SIG-M5 (cell line): ENCODE data around the gene IL6R.
"Not testable (repeated sequence)": the region's sequence is repeated elsewhere in the genome, so short reads cannot be mapped to it uniquely, and the experiment has no call there.

Experiments used
- DNase-seq: peaks from one replicate; lab custom pipeline; 2025; lab: John Stamatoyannopoulos, UW

Gene IL6R

DNA sequence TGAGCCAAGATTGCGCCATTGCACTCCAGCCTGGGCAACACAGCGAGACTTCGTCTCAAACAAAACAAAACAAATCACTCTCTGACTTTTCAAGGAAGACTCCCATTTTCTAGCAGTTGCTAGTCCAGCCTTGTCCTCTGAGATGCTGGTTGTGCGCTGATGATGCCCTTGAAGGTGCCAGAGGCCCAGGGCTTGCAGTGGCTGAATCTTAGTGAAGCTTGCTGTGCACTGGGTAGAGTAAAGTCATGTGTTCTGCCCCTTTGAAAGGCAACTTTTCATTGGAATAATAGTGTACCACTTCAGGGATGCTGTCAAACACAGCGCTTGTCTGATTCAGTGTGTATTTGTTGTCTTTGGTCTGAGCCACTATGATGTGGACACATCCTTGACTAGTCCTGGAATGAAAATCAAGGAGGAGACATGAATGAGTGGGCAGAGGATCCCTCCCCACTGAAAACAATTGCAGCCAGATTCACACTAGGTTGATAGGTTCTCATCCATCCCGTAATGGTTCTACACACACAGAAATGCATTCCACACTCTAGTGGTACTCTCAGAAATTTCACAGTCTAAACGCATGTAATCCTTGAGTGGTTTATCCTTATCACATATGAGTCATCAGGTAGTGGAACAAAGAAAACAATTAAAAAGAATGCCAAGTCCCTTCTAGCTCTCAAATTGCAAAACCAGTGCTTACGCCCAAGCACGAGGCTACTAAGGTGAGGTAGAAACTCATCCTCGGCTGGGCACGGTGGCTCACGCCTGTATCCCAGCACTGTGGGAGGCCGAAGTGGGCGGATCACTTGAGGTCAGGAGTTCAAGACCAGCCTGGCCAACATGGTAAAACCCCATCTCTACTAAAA is 79.0 kb downstream of the IL6R start:
- no peak for DNase-seq

DNA sequence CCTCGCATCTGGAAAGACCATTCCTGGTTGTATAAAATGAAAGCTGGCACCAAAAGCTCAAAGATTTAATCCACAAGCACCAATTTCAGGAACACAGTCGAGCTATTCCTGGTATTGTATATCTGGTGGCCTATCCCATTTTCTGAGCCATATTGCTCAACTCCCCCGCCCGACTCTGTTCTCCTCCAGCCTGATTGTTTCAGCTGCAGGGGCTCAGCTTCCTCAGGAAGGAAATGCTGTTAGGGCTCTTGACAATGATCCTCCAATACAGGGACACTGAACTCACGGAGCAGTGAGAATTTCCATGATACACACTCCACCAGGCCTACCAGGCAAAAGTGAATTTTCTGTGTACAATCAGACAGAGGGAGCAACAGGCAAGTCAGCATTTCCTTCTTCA is 80.0 kb downstream of the IL6R start:
- no peak for DNase-seq

DNA sequence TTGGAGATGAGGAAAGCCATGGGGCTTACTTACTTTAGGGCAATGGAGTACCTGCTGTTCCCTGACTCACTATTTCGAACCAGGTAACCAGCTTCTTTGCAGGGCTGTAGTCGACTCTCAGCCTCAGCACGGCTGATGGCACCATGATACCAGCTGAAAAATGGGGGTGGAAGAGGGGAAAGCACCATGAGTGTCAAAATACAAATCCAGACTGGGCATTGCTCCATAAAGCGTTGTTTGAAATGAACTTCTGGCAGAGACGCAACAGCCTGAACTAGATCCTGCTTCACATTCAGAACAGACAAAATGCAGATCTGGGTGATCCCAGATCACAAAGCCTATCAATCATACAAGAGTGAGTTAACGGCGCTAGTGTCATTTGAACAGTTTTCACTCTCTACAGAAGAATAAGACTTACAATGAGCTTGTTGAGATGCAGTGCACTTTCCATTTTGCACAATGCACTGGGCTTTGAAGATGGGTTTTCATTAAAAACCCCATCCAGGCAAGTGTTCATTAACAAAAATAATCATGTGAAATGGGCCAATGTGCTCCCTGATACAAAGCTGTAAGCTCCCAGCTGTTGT is 80.9 kb downstream of the IL6R start:
- no peak for DNase-seq

DNA sequence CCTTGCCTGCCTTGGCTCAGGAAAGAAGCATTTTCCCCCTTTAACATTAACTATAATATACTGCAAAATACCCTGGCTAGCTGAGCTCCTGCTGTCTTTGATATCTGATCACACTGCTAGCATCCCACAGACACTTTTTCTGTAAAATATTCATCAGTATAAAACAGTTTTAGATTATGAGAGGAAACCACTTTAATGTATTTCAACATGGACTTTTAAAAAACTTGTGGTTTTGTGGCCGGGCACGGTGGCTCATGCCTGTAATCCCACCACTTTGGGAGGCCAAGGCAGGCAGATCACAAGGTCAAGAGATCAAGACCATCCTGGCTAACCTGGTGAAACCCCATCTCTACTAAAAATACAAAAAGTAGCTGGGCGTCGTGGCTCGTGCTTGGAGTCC is 81.6 kb downstream of the IL6R start:
- not testable (repeated sequence) for DNase-seq

- DNase-seq: no peak
These were observed 83.8 kb downstream of the IL6R start for GRCh38 chr1:154488922-154489321.

DNA sequence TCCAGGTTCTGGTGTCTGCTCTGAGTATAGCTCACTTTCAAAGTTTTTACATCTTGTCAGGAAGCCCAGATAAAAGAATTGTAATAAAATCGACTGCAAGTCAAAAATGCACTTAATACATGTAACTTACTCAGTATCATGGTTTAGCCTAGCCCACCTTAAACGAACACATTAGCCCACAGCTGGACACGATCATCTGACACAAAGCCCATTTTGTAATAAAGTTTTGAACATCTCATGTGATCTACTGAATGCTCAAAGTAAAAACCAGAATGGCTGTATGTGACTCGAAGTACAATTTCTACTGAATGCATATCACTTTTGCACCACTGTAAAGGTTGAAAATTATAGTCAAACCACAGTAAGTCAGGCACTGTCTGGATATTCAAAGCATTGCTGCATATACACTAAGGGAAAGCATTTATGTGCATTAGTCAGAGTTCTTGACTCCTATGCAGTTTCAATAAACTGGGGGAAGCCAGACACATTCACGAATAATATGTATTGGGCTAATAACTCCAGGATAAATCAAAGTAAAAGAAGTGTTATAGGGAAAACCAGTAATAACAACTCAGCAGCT is 84.6 kb downstream of the IL6R start:
- DNase-seq: no peak

DNA sequence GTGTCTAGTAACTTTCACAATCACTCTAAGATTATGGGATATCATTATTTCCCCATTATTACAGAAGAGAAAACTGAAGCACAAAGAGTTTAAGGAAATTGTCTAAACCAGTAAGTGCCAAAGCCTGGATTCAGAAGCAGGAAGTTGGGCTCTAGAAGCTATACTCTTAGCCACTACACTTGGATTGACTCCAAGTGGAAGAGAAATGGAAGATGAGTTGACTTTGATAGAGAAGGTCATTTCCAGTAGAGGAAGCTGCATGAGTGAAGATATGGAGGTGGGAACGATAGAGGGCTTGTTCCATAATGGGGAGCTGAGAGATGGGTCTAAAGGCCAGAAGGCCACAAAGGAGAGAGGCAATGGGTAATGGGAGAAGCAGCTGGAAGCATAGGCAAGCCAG is 85.2 kb downstream of the IL6R start:
- no peak for DNase-seq

GRCh38 chr1:154492115-154492514 is 87.0 kb downstream of the IL6R start:
- DNase-seq: no peak

GRCh38 chr1:154493276-154493675 is 88.1 kb downstream of the IL6R start:
- no peak for DNase-seq

- DNase-seq: no peak
These were observed 90.5 kb downstream of the IL6R start for GRCh38 chr1:154495496-154496273.

DNA sequence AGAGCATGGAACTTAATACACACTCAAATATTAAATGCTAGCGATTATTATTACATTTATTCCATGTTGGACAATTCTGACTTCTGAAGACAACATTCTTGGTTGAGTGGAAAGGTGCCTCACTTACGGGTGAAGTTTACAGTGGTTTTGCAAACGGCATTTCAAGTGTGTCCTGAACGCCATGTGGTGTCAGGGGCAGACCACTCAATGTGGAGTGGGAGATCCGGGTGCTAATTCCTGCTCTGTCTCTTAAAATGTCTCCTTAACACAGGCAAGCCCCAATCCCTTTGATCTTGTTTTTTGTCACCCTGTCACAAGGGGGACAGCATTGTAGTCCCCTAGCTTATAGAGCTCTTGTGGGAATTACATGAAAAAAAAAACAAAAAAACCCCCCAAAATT is 91.2 kb downstream of the IL6R start:
- DNase-seq: no peak

GRCh38 chr1:154497026-154497806 is 92.1 kb downstream of the IL6R start:
- no peak for DNase-seq

DNA sequence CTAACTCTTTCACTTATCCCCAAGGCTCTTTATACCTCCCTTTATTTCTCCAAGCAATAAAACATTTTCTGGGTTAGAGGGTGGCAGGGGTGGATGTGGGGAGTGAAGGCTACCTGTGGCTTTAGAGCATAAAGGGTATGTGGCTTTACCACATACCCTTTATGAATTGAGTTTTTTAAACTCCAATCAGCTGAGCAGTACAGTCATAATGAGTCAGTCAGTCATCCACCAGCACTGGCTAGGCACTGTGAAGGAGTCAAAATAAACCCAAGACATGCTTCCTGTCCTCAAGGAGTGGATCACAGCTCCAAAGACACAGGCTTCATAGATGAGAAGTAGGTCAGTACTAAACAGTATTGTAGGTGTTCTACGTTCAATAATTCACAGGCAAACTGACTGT is 94.3 kb downstream of the IL6R start:
- no peak for DNase-seq

DNA sequence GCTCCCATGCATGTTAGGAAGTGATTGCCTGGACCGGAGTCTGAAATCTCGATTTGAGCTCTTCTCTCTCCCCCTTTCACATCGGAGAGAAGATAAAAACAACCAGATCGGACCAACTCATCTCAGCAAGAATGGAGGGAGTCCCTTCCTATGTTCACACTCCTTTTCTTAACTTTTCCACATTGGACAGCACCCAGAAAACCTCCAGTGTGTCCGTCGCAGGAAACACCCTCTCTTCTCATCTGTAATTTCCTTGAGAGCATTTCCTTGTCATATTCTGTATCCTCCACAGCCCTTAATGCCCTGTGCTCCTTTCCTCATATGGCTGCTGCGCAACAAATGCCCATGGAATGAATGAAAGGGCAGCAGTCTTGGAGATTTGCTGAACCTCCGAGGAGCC is 95.4 kb downstream of the IL6R start:
- DNase-seq: no peak

- DNase-seq: no peak
These were observed 96.4 kb downstream of the IL6R start for GRCh38 chr1:154501423-154502065.

DNA sequence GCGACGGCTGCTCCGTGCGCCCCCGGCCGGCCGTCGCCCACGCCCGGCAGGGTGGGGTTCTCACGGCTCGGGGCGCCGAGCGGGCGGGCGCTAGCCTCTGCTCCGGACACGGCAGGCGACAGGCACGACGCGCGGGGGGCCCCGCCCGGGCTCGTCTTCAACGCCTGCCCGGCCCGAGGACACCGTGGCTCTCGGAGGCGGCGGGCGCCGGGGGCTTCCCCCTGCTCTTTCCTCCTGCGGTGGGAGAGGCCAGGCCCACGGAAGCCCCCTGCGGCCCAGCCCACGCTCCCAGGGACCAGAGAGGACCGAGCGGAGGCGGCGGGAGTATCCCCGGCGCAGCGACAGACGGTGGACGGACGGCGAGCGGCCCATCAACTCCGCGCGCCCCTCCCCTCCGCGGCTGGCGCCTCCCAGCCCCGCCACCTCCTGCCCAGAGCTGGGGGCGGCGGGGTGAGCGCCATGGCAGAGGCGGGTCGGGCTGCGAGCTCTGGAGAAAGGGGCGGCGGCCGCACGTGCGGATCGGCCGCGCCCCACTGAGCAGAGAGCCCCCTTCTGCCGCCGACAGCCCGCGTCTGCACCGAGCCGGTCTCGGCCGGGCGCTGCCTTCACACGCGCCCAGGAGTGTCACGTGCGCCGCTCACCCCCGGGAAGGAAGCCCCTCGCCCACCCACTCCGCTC is 97.1 kb downstream of the IL6R start, which contains the start of the genes SHE and TDRD10:
Gene SHE, minus strand, starts transcription at position 347 of the 678 bp plus-strand sequence. CDS start 386 bp downstream, outside the sequence.
Gene TDRD10, plus strand, starts transcription at position 154 of the 678 bp plus-strand sequence. CDS start 4,685 bp downstream, outside the sequence.
- no peak for DNase-seq

DNA sequence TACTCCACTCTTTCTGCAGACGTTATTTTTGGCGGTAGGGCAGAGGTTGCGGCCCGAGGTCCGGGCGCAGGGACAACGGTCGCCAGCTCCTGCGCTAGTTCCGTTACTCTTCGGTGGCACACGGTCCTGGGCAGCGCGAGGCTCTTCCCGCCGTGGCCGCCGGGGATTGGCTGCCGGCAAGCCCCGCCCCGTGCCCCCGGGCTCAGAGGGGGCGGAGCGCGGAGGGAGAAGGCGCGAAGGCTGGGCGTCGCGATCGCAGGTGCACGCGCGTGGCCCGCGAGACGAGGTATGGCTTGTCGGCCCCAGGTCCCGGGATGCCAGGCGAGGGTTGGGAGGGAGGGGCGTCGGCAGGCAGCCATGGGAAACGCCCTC is 97.6 kb downstream of the IL6R start:
- DNase-seq: no peak

GRCh38 chr1:154503898-154504297 is 98.8 kb downstream of the IL6R start:
- DNase-seq: no peak

DNA sequence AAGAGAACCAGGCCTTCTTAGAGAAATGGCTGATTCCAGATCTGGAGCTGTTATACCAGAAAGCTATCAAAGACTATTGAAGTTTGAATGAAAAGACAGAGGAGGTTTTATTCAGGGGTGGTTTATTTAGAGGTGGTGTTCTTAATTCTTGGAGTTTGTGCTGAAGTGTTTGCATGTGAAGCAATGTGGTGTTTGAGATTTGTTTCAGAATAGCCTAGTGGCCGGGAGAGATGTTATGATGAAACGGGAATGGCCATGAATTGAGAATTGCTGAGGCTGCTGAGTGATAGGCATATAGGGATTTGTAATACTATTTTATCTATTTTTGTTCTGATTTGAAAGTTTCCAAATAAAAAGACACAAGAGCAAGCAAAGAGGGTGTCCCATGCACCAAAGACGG is 107.6 kb downstream of the IL6R start:
- no peak for DNase-seq

DNA sequence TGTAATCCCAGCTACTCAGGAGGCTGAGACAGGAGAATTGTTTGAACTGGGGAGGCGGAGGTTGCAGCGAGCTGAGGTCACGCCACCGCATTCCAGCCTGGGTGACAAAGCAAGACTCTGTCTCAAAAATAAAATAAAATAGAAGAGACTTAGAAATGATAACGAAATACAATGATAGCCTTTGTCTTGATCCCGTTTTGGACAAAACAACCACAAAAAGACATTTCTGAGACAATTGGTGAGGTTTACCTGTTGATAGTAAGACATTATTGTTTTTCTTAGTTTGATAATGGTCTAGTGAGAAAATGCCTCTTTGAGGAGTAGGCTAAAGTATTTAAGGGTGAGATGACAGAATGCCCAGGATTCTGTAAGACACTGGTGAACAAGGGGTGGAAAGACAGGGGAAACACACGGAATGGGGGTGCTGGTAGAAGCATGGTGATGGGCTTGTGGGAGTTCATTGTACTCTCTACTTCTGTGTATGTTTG is 109.0 kb downstream of the IL6R start:
- DNase-seq: no peak
